BJ (cell line): ENCODE measurements around the gene ZFAND4. TPM values are rescaled to one million over a fixed set of nuclear protein-coding genes. Genes with fewer than 3 reads are reported as not detected.

Experiments
- CTCF ChIA-PET: fragments of 350-600 bp; formaldehyde crosslinking; extraction: SDS; loops from one replicate; lab custom pipeline; 2021; ENCODE audit warnings: antibody characterized with exemption, inconsistent platforms; lab: Yijun Ruan, JAX
- POLR2A ChIA-PET: fragments of 300-600 bp; sonication (Branson Sonifier 250); formaldehyde crosslinking; extraction: SDS; loops from one replicate; lab custom pipeline; 2021; ENCODE audit warnings: antibody characterized with exemption; lab: Charles Lee
- DNase-seq: peaks from one replicate; pipeline ENCODE4 v3.0.0-alpha.2; 2011; ENCODE audit warnings: low read depth
- H3K27me3 ChIP-seq: 2 replicates; pipeline ENCODE4 v1.6.0; 2011; ENCODE audit warnings: low read length; ENCODE audit not compliant: control insufficient read depth, insufficient read depth
- H3K36me3 ChIP-seq: 2 replicates; pipeline ENCODE4 v1.5.1; 2011; ENCODE audit warnings: low read length; ENCODE audit not compliant: control insufficient read depth, insufficient read depth
- H3K4me3 ChIP-seq: 2 replicates; pipeline ENCODE4 v1.5.1; 2011; ENCODE audit warnings: low read depth, mild to moderate bottlenecking, control low read depth, low read length
- CTCF ChIP-seq: IDR thresholded peaks from 2 replicates; pipeline ENCODE4 v1.5.1; 2011; ENCODE audit warnings: low read depth, mild to moderate bottlenecking, control low read depth, inconsistent platforms, low read length, moderate library complexity; ENCODE audit not compliant: insufficient read depth
- polyA plus RNA-seq: library from polyadenylated mRNA; depleted of rRNA; stranded (reverse); fragments of >200 nt; gene quantifications from 2 replicates; pipeline ENCODE4 v1.2.3, GENCODE V29; 2011

The ZFAND4 gene
- polyA plus RNA-seq, 1 experiment = 2.1 TPM

- DNase-seq = no peak
- POLR2A ChIA-PET = no interaction called here
- Histone ChIP-seq H3K36me3 (no peaks in the 10 kb centered on the region), H3K27me3 (no peaks in the 10 kb centered on the region), H3K4me3 (no peak overlapping the region)
- TF ChIP-seq CTCF = no peak
- CTCF ChIA-PET = no interaction called here
Observed at GRCh38 chr10:45653454-45653853, 19.1 kb downstream of the ZFAND4 start.

- TF ChIP-seq CTCF = no peak
- Histone ChIP-seq H3K27me3 (no peaks in the 10 kb centered on the region), H3K36me3 (no peaks in the 10 kb centered on the region), H3K4me3 (no peak overlapping the region)
- ChIA-PET POLR2A (no interaction called here), CTCF (no interaction called here)
- no peak for DNase-seq
Observed at GRCh38 chr10:45652511-45652910, 20.1 kb downstream of the ZFAND4 start.

GRCh38 chr10:45649296-45649695, 23.3 kb downstream of the ZFAND4 start:
- no peak for TF ChIP-seq CTCF
- CTCF ChIA-PET = no interaction called here
- Histone ChIP-seq H3K4me3 (no peak overlapping the region), H3K36me3 (no peaks in the 10 kb centered on the region), H3K27me3 (no peaks in the 10 kb centered on the region)
- POLR2A ChIA-PET = no interaction called here
- DNase-seq = no peak

GRCh38 chr10:45647118-45647517, 25.5 kb downstream of the ZFAND4 start:
- POLR2A ChIA-PET = no interaction called here
- Histone ChIP-seq H3K36me3 (no peaks in the 10 kb centered on the region), H3K27me3 (no peaks in the 10 kb centered on the region), H3K4me3 (no peak overlapping the region)
- TF ChIP-seq CTCF = no peak
- CTCF ChIA-PET = no interaction called here
- no peak for DNase-seq

DNA sequence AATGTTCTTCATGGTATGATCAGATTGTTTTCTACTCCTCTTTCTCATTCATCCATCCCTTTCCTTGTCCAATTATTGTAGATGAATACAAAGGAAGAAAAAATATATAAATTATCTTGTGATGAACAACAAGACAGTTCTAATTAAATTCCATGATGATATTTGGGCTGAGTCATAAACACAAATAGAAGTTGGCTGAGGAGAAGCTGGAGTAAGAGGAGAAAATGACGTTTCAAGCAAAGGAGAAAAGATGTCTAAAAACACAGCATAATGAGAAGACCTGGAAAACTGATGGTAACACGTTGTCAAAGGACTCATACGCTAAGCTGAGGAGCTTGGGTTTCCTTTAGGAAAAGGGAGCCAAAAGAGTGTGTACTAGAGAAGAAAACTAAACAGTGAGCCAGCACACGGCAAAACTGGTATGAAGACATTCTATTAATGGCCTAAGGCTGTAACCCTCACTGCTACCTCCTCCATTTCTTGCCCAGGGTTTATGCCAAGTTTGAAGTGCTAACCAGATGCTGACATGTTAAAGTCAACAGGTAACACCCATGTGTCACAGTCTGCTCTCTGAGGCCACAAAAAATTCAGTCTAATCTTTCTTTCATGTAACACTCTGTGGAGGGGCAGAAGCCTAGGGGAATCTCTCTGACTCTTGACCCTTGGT, 26.1 kb downstream of the ZFAND4 start:
- CTCF ChIA-PET = no interaction called here

More for the DNA sequence above, 26.1 kb downstream of the ZFAND4 start:
- no peak for DNase-seq
- TF ChIP-seq CTCF = no peak
- no peaks in the 10 kb centered on the region for H3K36me3 ChIP-seq
- H3K27me3 ChIP-seq = no peaks in the 10 kb centered on the region
- no peak overlapping the region for H3K4me3 ChIP-seq
- POLR2A ChIA-PET = no interaction called here
